ENCODE results near the gene SHH. TPM values are rescaled to one million over a fixed set of nuclear protein-coding genes. Genes with fewer than 3 reads are reported as not detected.
A peak's percentile ranks its signal among the peaks of the same experiment; 100 is the strongest.

Gene SHH
- polyA plus RNA-seq, 4 donors, result 0.27 to 8.3 (median 1.3) TPM

- peaks cover 0 to 4% (median 0%) of the 10 kb centered on the region in 3 donors for H3K36me3 ChIP-seq (ENCODE audit: control insufficient read depth in 3 of 3, insufficient read depth in 2 of 3, low read depth in 1 of 3, low read length in 3 of 3)
- H3K4me3 ChIP-seq (ENCODE audit: low read depth in 1 of 3, low read length in 3 of 3), result no peak overlapping the region
- no peaks in the 10 kb centered on the region for H3K9me3 ChIP-seq (ENCODE audit: control insufficient read depth in 2 of 2, insufficient read depth in 1 of 2, low read depth in 1 of 2, low read length in 1 of 2)
- WGBS, 3 donors, result 27 to 41% (median 28%) methylated on average over 38 to 60 of the region's 60 CpGs
- H3K27me3 ChIP-seq (ENCODE audit: control insufficient read depth in 3 of 3, insufficient read depth in 3 of 3, low read length in 3 of 3), result peaks cover 0 to 20% (median 11%) of the 10 kb centered on the region in 3 donors
- H3K27ac ChIP-seq (ENCODE audit: low read depth in 1 of 3, low read length in 2 of 3), result no peak overlapping the region
- H3K4me1 ChIP-seq (ENCODE audit: control insufficient read depth in 3 of 3, insufficient read depth in 2 of 3, low read depth in 1 of 3, low read length in 2 of 3), result peaks cover 0 to 3% (median 0%) of the 10 kb centered on the region in 3 donors
- DNase-seq (peak; percentile 39 to 74), FAIRE-seq (no peak)
These were observed 15.6 kb downstream of the SHH start for GRCh38 chr7:155796381-155797261.

- DNase-seq (no peak), FAIRE-seq (no peak)
- peaks cover 0 to 2% of the 10 kb centered on the region in 2 donors for H3K9me3 ChIP-seq (ENCODE audit: control insufficient read depth in 2 of 2, insufficient read depth in 1 of 2, low read depth in 1 of 2, low read length in 1 of 2)
- no peak overlapping the region for H3K4me3 ChIP-seq (ENCODE audit: low read depth in 1 of 3, low read length in 3 of 3)
- WGBS, 3 donors, result 82 to 86% (median 82%) methylated on average over 8 of the region's 8 CpGs
- H3K36me3 ChIP-seq (ENCODE audit: control insufficient read depth in 3 of 3, insufficient read depth in 2 of 3, low read depth in 1 of 3, low read length in 3 of 3), result peaks cover 0 to 2% (median 0%) of the 10 kb centered on the region in 3 donors
- peaks cover 0 to 3% (median 0%) of the 10 kb centered on the region in 3 donors for H3K4me1 ChIP-seq (ENCODE audit: control insufficient read depth in 3 of 3, insufficient read depth in 2 of 3, low read depth in 1 of 3, low read length in 2 of 3)
- no peak overlapping the region for H3K27ac ChIP-seq (ENCODE audit: low read depth in 1 of 3, low read length in 2 of 3)
- H3K27me3 ChIP-seq (ENCODE audit: control insufficient read depth in 3 of 3, insufficient read depth in 3 of 3, low read length in 3 of 3), result peaks cover 0 to 15% (median 9%) of the 10 kb centered on the region in 3 donors
These were observed 16.3 kb downstream of the SHH start for GRCh38 chr7:155795951-155796350.

- H3K36me3 ChIP-seq (ENCODE audit: control insufficient read depth in 3 of 3, insufficient read depth in 2 of 3, low read depth in 1 of 3, low read length in 3 of 3), result peaks cover 0 to 2% (median 0%) of the 10 kb centered on the region in 3 donors
- no peak for FAIRE-seq
- H3K27me3 ChIP-seq (ENCODE audit: control insufficient read depth in 3 of 3, insufficient read depth in 3 of 3, low read length in 3 of 3), result peaks cover 0 to 12% (median 9%) of the 10 kb centered on the region in 3 donors
- 81 to 91% (median 83%) methylated on average over 7 of the region's 7 CpGs for WGBS, 3 donors
- peaks cover 0 to 2% of the 10 kb centered on the region in 2 donors for H3K9me3 ChIP-seq (ENCODE audit: control insufficient read depth in 2 of 2, insufficient read depth in 1 of 2, low read depth in 1 of 2, low read length in 1 of 2)
- H3K27ac ChIP-seq (ENCODE audit: low read depth in 1 of 3, low read length in 2 of 3), result no peak overlapping the region
- H3K4me3 ChIP-seq (ENCODE audit: low read depth in 1 of 3, low read length in 3 of 3), result no peak overlapping the region
- no peak for DNase-seq
- H3K4me1 ChIP-seq (ENCODE audit: control insufficient read depth in 3 of 3, insufficient read depth in 2 of 3, low read depth in 1 of 3, low read length in 2 of 3), result peaks cover 0 to 3% (median 0%) of the 10 kb centered on the region in 3 donors
These were observed 16.9 kb downstream of the SHH start for GRCh38 chr7:155795401-155795800.

GRCh38 chr7:155794196-155794595 lies 18.1 kb downstream of the SHH start:
- Histone ChIP-seq H3K27ac (ENCODE audit: low read depth in 1 of 3, low read length in 2 of 3) (no peak overlapping the region), H3K27me3 (ENCODE audit: control insufficient read depth in 3 of 3, insufficient read depth in 3 of 3, low read length in 3 of 3) (peaks cover 0 to 9% (median 6%) of the 10 kb centered on the region in 3 donors), H3K4me3 (ENCODE audit: low read depth in 1 of 3, low read length in 3 of 3) (no peak overlapping the region), H3K9me3 (ENCODE audit: control insufficient read depth in 2 of 2, insufficient read depth in 1 of 2, low read depth in 1 of 2, low read length in 1 of 2) (peaks cover 0 to 2% of the 10 kb centered on the region in 2 donors), H3K36me3 (ENCODE audit: control insufficient read depth in 3 of 3, insufficient read depth in 2 of 3, low read depth in 1 of 3, low read length in 3 of 3) (no peaks in the 10 kb centered on the region), H3K4me1 (ENCODE audit: control insufficient read depth in 3 of 3, insufficient read depth in 2 of 3, low read depth in 1 of 3, low read length in 2 of 3) (peaks cover 0 to 3% (median 0%) of the 10 kb centered on the region in 3 donors)
- DNase-seq, result no peak
- no peak for FAIRE-seq
- WGBS, 3 donors, result 64 to 82% (median 72%) methylated on average over 9 of the region's 9 CpGs

- DNase-seq, result no peak
- Histone ChIP-seq H3K4me3 (ENCODE audit: low read depth in 1 of 3, low read length in 3 of 3) (no peak overlapping the region), H3K27ac (ENCODE audit: low read depth in 1 of 3, low read length in 2 of 3) (no peak overlapping the region), H3K27me3 (ENCODE audit: control insufficient read depth in 3 of 3, insufficient read depth in 3 of 3, low read length in 3 of 3) (peaks cover 0 to 9% (median 4%) of the 10 kb centered on the region in 3 donors), H3K9me3 (ENCODE audit: control insufficient read depth in 2 of 2, insufficient read depth in 1 of 2, low read depth in 1 of 2, low read length in 1 of 2) (peaks cover 0 to 2% of the 10 kb centered on the region in 2 donors), H3K36me3 (ENCODE audit: control insufficient read depth in 3 of 3, insufficient read depth in 2 of 3, low read depth in 1 of 3, low read length in 3 of 3) (no peaks in the 10 kb centered on the region), H3K4me1 (ENCODE audit: control insufficient read depth in 3 of 3, insufficient read depth in 2 of 3, low read depth in 1 of 3, low read length in 2 of 3) (peaks cover 0 to 3% (median 0%) of the 10 kb centered on the region in 3 donors)
- no peak for FAIRE-seq
- WGBS, 3 donors, result 83 to 95% (median 86%) methylated on average over 3 to 4 of the region's 4 CpGs
These were observed 18.5 kb downstream of the SHH start for GRCh38 chr7:155793720-155794119.

GRCh38 chr7:155792999-155793560 lies 19.2 kb downstream of the SHH start:
- Histone ChIP-seq H3K9me3 (ENCODE audit: control insufficient read depth in 2 of 2, insufficient read depth in 1 of 2, low read depth in 1 of 2, low read length in 1 of 2) (peaks cover 0 to 2% of the 10 kb centered on the region in 2 donors), H3K27me3 (ENCODE audit: control insufficient read depth in 3 of 3, insufficient read depth in 3 of 3, low read length in 3 of 3) (peaks cover 0 to 9% (median 4%) of the 10 kb centered on the region in 3 donors), H3K4me1 (ENCODE audit: control insufficient read depth in 3 of 3, insufficient read depth in 2 of 3, low read depth in 1 of 3, low read length in 2 of 3) (peaks cover 0 to 3% (median 0%) of the 10 kb centered on the region in 3 donors), H3K4me3 (ENCODE audit: low read depth in 1 of 3, low read length in 3 of 3) (no peak overlapping the region), H3K36me3 (ENCODE audit: control insufficient read depth in 3 of 3, insufficient read depth in 2 of 3, low read depth in 1 of 3, low read length in 3 of 3) (no peaks in the 10 kb centered on the region), H3K27ac (ENCODE audit: low read depth in 1 of 3, low read length in 2 of 3) (no peak overlapping the region)
- no peak for DNase-seq
- WGBS, 3 donors, result 84 to 88% (median 87%) methylated on average over 11 of the region's 11 CpGs
- FAIRE-seq, result no peak

GRCh38 chr7:155792315-155792960 lies 19.8 kb downstream of the SHH start:
- DNase-seq, result no peak
- WGBS, 3 donors, result 87 to 90% (median 88%) methylated on average over 14 of the region's 14 CpGs
- no peak overlapping the region for H3K27ac ChIP-seq (ENCODE audit: low read depth in 1 of 3, low read length in 2 of 3)

GRCh38 chr7:155791836-155792235 lies 20.4 kb downstream of the SHH start:
- DNase-seq, result no peak
- no peak overlapping the region for H3K27ac ChIP-seq (ENCODE audit: low read depth in 1 of 3, low read length in 2 of 3)
- no peaks in the 10 kb centered on the region for H3K36me3 ChIP-seq (ENCODE audit: control insufficient read depth in 3 of 3, insufficient read depth in 2 of 3, low read depth in 1 of 3, low read length in 3 of 3)
- no peak overlapping the region for H3K4me3 ChIP-seq (ENCODE audit: low read depth in 1 of 3, low read length in 3 of 3)
- WGBS, 3 donors, result 70 to 80% (median 76%) methylated on average over 6 of the region's 7 CpGs
- peaks cover 0 to 2% (median 2%) of the 10 kb centered on the region in 3 donors for H3K4me1 ChIP-seq (ENCODE audit: control insufficient read depth in 3 of 3, insufficient read depth in 2 of 3, low read depth in 1 of 3, low read length in 2 of 3)
- no peak for FAIRE-seq
- peaks cover 0 to 17% (median 4%) of the 10 kb centered on the region in 3 donors for H3K27me3 ChIP-seq (ENCODE audit: control insufficient read depth in 3 of 3, insufficient read depth in 3 of 3, low read length in 3 of 3)
- H3K9me3 ChIP-seq (ENCODE audit: control insufficient read depth in 2 of 2, insufficient read depth in 1 of 2, low read depth in 1 of 2, low read length in 1 of 2), result peaks cover 0 to 2% of the 10 kb centered on the region in 2 donors

More at GRCh38 chr7:155792315-155792960, 19.8 kb downstream of the SHH start:
- H3K27me3 ChIP-seq (ENCODE audit: control insufficient read depth in 3 of 3, insufficient read depth in 3 of 3, low read length in 3 of 3), result peaks cover 0 to 15% (median 4%) of the 10 kb centered on the region in 3 donors
- H3K4me3 ChIP-seq (ENCODE audit: low read depth in 1 of 3, low read length in 3 of 3), result no peak overlapping the region
- H3K9me3 ChIP-seq (ENCODE audit: control insufficient read depth in 2 of 2, insufficient read depth in 1 of 2, low read depth in 1 of 2, low read length in 1 of 2), result peaks cover 0 to 2% of the 10 kb centered on the region in 2 donors
- H3K36me3 ChIP-seq (ENCODE audit: control insufficient read depth in 3 of 3, insufficient read depth in 2 of 3, low read depth in 1 of 3, low read length in 3 of 3), result no peaks in the 10 kb centered on the region
- H3K4me1 ChIP-seq (ENCODE audit: control insufficient read depth in 3 of 3, insufficient read depth in 2 of 3, low read depth in 1 of 3, low read length in 2 of 3), result peaks cover 0 to 3% (median 0%) of the 10 kb centered on the region in 3 donors
- no peak for FAIRE-seq
